OCI-LY1 (cell line): ENCODE data around the gene NCAM1.

Source experiments
- CTCF ChIP-seq: fragments of 200-600 bp; sonication (generic), shearing (Covaris generic); IDR thresholded peaks from 2 replicates; pipeline ENCODE4 v1.5.1; 2017; ENCODE audit warnings: mild to moderate bottlenecking, antibody characterized with exemption, low read length, moderate library complexity, mixed read lengths
- EZH2 ChIP-seq: fragments of 200-600 bp; sonication (generic), shearing (Covaris generic); IDR thresholded peaks from 2 replicates; pipeline ENCODE4 v1.8.0; 2017; ENCODE audit warnings: borderline replicate concordance, mixed run types, mild to moderate bottlenecking, antibody characterized with exemption, low read length, moderate library complexity, mixed read lengths

GRCh38 chr11:113203141-113203753 lies 242.0 kb downstream of the NCAM1 start:
- TF ChIP-seq CTCF (no peak), EZH2 (no peak)
